H1 (cell line): ENCODE results near the gene CYP46A1. TPM values are rescaled to one million over a fixed set of nuclear protein-coding genes. Genes with fewer than 3 reads are reported as not detected.

Source experiments
- CTCF ChIA-PET: fragments of 300-600 bp; sonication (Branson Sonifier 250); formaldehyde crosslinking; loops from one replicate; lab custom pipeline; 2021; ENCODE audit not compliant: partially characterized antibody; lab: Charles Lee
- POLR2A ChIA-PET: fragments of 300-600 bp; sonication (Branson Sonifier 250); formaldehyde crosslinking; loops from one replicate; lab custom pipeline; 2021; ENCODE audit warnings: inconsistent platforms; ENCODE audit not compliant: partially characterized antibody; lab: Charles Lee
- DNase-seq, 2 experiments: peaks; one replicate each; pipeline versions ENCODE4 v3.0.0 to v3.0.0-alpha.2; 2010 to 2022; ENCODE audit warnings: low spot score in 2 of 2, low read depth in 1 of 2, mixed read lengths in 1 of 2
- FAIRE-seq: peaks from 2 replicates; lab custom pipeline; 2011; peaks lifted over from hg19 to GRCh38; lab: Jason Lieb, UNC
- H2AFZ ChIP-seq: 2 replicates; pipeline ENCODE4 v1.8.1; 2012; ENCODE audit warnings: low read length, inconsistent platforms
- H2AK5ac ChIP-seq: 2 replicates; pipeline ENCODE4 v1.6.1; 2013; ENCODE audit warnings: low read depth, low read length
- H2BK120ac ChIP-seq: replicated peaks from 2 replicates; pipeline ENCODE3; 2013; ENCODE audit warnings: low read depth, low read length, inconsistent platforms
- H2BK12ac ChIP-seq: 2 replicates; pipeline ENCODE4 v1.6.1; 2013; ENCODE audit warnings: low read depth, low read length
- H2BK15ac ChIP-seq: 2 replicates; pipeline ENCODE4 v1.6.1; 2013; ENCODE audit warnings: low read length
- H2BK20ac ChIP-seq: 2 replicates; pipeline ENCODE4 v1.6.1; 2013; ENCODE audit warnings: low read length
- H2BK5ac ChIP-seq: 2 replicates; pipeline ENCODE4 v1.6.1; 2013; ENCODE audit warnings: low read depth, low read length
- H3K14ac ChIP-seq: 2 replicates; pipeline ENCODE4 v1.6.1; 2013; ENCODE audit warnings: inconsistent platforms; ENCODE audit not compliant: insufficient read length
- H3K18ac ChIP-seq: 2 replicates; pipeline ENCODE4 v1.6.1; 2013; ENCODE audit warnings: low read length; ENCODE audit errors: extremely low read depth
- H3K23ac ChIP-seq: 2 replicates; pipeline ENCODE4 v1.6.1; 2013; ENCODE audit warnings: inconsistent platforms; ENCODE audit not compliant: insufficient read length
- H3K23me2 ChIP-seq: 2 replicates; pipeline ENCODE4 v1.6.1; 2013; ENCODE audit warnings: low read depth, low read length
- H3K27ac ChIP-seq: 2 replicates; pipeline ENCODE4 v1.6.1; 2011; ENCODE audit warnings: low read depth, low read length, inconsistent platforms
- H3K27me3 ChIP-seq, 4 experiments: replicated peaks in 1 of 4; 1 replicate in 1 of 4; 2 replicates in 3 of 4; pipeline versions ENCODE4 v1.6.1 to v1.8.1; 2011 to 2013; ENCODE audit warnings: low read length in 3 of 4, mild to moderate bottlenecking in 3 of 4, inconsistent platforms in 2 of 4, mixed read lengths in 2 of 4, moderate library complexity in 1 of 4; ENCODE audit not compliant: control insufficient read depth in 3 of 4, insufficient read depth in 3 of 4; ENCODE audit errors: extremely low read depth in 1 of 4
- H3K36me3 ChIP-seq, 4 experiments: 2 replicates each; pipeline versions ENCODE4 v1.6.1 to v1.8.1; 2011 to 2013; ENCODE audit warnings: mild to moderate bottlenecking in 4 of 4, low read length in 3 of 4, moderate library complexity in 2 of 4, control low read depth in 1 of 4, inconsistent platforms in 1 of 4; ENCODE audit not compliant: insufficient read depth in 4 of 4, control insufficient read depth in 2 of 4
- H3K4ac ChIP-seq: replicated peaks from 2 replicates; pipeline ENCODE3; 2013; ENCODE audit warnings: low read length, low read depth, mixed read lengths, inconsistent platforms; ENCODE audit not compliant: insufficient read length
- H3K4me1 ChIP-seq, 4 experiments: replicated peaks in 1 of 4; 1 replicate in 1 of 4; 2 replicates in 3 of 4; pipeline versions ENCODE4 v1.6.1 to v1.8.1; 2011 to 2013; ENCODE audit warnings: low read length in 3 of 4, inconsistent platforms in 2 of 4, mixed read lengths in 1 of 4; ENCODE audit not compliant: insufficient read depth in 4 of 4, control insufficient read depth in 3 of 4
- H3K4me2 ChIP-seq, 2 experiments: 2 replicates each; pipeline versions ENCODE4 v1.6.1 to v1.8.1; 2011 to 2013; ENCODE audit warnings: low read depth in 2 of 2, low read length in 2 of 2, control low read depth in 1 of 2, inconsistent platforms in 1 of 2, mild to moderate bottlenecking in 1 of 2; ENCODE audit not compliant: insufficient read depth in 1 of 2
- H3K4me3 ChIP-seq, 4 experiments: fragments of 200-600, 300-600 bp in 1 of 4; sonication (generic), shearing (Covaris generic), sonication (Bioruptor Twin) in 1 of 4; 2 replicates each; pipeline versions ENCODE4 v1.5.1 to v1.8.1; 2011 to 2016; ENCODE audit warnings: low read length in 4 of 4, low read depth in 3 of 4, control low read depth in 2 of 4, inconsistent platforms in 2 of 4, mild to moderate bottlenecking in 2 of 4, mixed read lengths in 1 of 4, moderate library complexity in 1 of 4; ENCODE audit not compliant: insufficient read depth in 2 of 4; ENCODE audit errors: extremely low read depth in 1 of 4
- H3K56ac ChIP-seq: replicated peaks from 2 replicates; pipeline ENCODE3; 2013; ENCODE audit warnings: low read depth, mild to moderate bottlenecking, mixed read lengths, low read length, inconsistent platforms; ENCODE audit not compliant: insufficient read length
- H3K79me1 ChIP-seq: 2 replicates; pipeline ENCODE4 v1.6.1; 2013; ENCODE audit warnings: low read depth, low read length, control low read depth
- H3K79me2 ChIP-seq, 2 experiments: 2 replicates each; pipeline versions ENCODE4 v1.6.1 to v1.8.1; 2012 to 2013; ENCODE audit warnings: low read length in 2 of 2, mild to moderate bottlenecking in 2 of 2, inconsistent platforms in 1 of 2; ENCODE audit not compliant: insufficient read depth in 2 of 2, control insufficient read depth in 1 of 2
- H3K9ac ChIP-seq, 4 experiments: replicated peaks in 1 of 4; 1 replicate in 1 of 4; 2 replicates in 3 of 4; pipeline versions ENCODE4 v1.6.1 to v1.8.1; 2011 to 2013; ENCODE audit warnings: low read depth in 3 of 4, low read length in 3 of 4, control low read depth in 2 of 4, mild to moderate bottlenecking in 2 of 4, moderate library complexity in 2 of 4, inconsistent platforms in 1 of 4; ENCODE audit errors: extremely low read depth in 1 of 4
- H3K9me3 ChIP-seq, 2 experiments: 2 replicates each; pipeline versions ENCODE4 v1.6.1 to v1.8.1; 2012 to 2013; ENCODE audit warnings: mild to moderate bottlenecking in 2 of 2, moderate library complexity in 2 of 2, control low read depth in 1 of 2, inconsistent platforms in 1 of 2, low read depth in 1 of 2, low read length in 1 of 2, mixed read lengths in 1 of 2; ENCODE audit not compliant: insufficient read depth in 2 of 2
- H4K20me1 ChIP-seq, 2 experiments: replicated peaks in 1 of 2; 2 replicates each; pipeline versions ENCODE3 to v1.8.1; 2011 to 2013; ENCODE audit warnings: inconsistent platforms in 2 of 2, low read length in 2 of 2, mild to moderate bottlenecking in 1 of 2; ENCODE audit not compliant: insufficient read depth in 2 of 2, control insufficient read depth in 1 of 2
- H4K5ac ChIP-seq: 2 replicates; pipeline ENCODE4 v1.6.1; 2013; ENCODE audit warnings: low read length, low read depth, mixed read lengths, inconsistent platforms; ENCODE audit not compliant: insufficient read length
- H4K8ac ChIP-seq: 2 replicates; pipeline ENCODE4 v1.8.0; 2013; ENCODE audit warnings: mild to moderate bottlenecking, moderate library complexity, low read length, inconsistent platforms; ENCODE audit not compliant: insufficient read depth; ENCODE audit errors: extremely low read depth
- H4K91ac ChIP-seq: replicated peaks from 2 replicates; pipeline ENCODE3; 2013; ENCODE audit warnings: low read length, mixed read lengths, inconsistent platforms; ENCODE audit not compliant: insufficient read length
- CBX5 ChIP-seq: fragments of 300-800, 300-1000 bp; sonication (generic); IDR thresholded peaks from 2 replicates; pipeline ENCODE4 v1.7.1; 2016; ENCODE audit warnings: antibody characterized with exemption, low read length, low read depth
- CHD2 ChIP-seq: IDR thresholded peaks from 2 replicates; pipeline ENCODE4 v1.6.1; 2012; ENCODE audit warnings: low read length, improper control_type of control experiment
- EGR1 ChIP-seq: IDR thresholded peaks from 2 replicates; pipeline ENCODE4 v1.6.1; 2011; ENCODE audit warnings: low read depth, low read length, borderline replicate concordance
- GTF2F1 ChIP-seq: IDR thresholded peaks from 2 replicates; pipeline ENCODE4 v1.6.1; 2012; ENCODE audit warnings: low read depth, low read length, improper control_type of control experiment, borderline replicate concordance
- POLR2A ChIP-seq, 2 experiments: IDR thresholded peaks; 1 replicate in 1 of 2; 2 replicates in 1 of 2; pipeline ENCODE4 v1.6.1; 2011; ENCODE audit warnings: low read depth in 2 of 2, low read length in 2 of 2, mild to moderate bottlenecking in 2 of 2; ENCODE audit errors: control extremely low read depth in 1 of 2
- RNF2 ChIP-seq: fragments of 200-900, 300-1000 bp; sonication (generic); IDR thresholded peaks from 2 replicates; pipeline ENCODE4 v1.7.1; 2016; ENCODE audit warnings: borderline replicate concordance, low read depth, mild to moderate bottlenecking, antibody characterized with exemption, low read length; ENCODE audit not compliant: poor library complexity, severe bottlenecking; ENCODE audit errors: missing control alignments
- SAP30 ChIP-seq: fragments of 300-600 bp; sonication (generic); IDR thresholded peaks from 2 replicates; pipeline ENCODE4 v1.7.1; 2012; ENCODE audit warnings: low read length, moderate library complexity, mild to moderate bottlenecking, inconsistent platforms; ENCODE audit not compliant: insufficient read depth, insufficient replicate concordance
- WGBS, 2 experiments: shearing (Covaris generic) in 1 of 2; methylation state at CpG; one replicate each; pipeline versions ENCODE4 v1.1.6 to v1.1.7; 2013 to 2015; ENCODE audit warnings: low lambda C conversion rate in 2 of 2, mixed read lengths in 2 of 2, inconsistent platforms in 1 of 2, low coverage in 1 of 2, missing lambda C conversion rate in 1 of 2; ENCODE audit not compliant: insufficient replicate concordance in 2 of 2, insufficient coverage in 1 of 2, insufficient read length in 1 of 2; ENCODE audit errors: extremely low coverage in 1 of 2, missing lambda C conversion rate in 1 of 2; 5-methylcytosine and 5-hydroxymethylcytosine counted together
- polyA plus RNA-seq, 7 experiments: library from polyadenylated mRNA; depleted of rRNA in 3 of 7; stranded (reverse) in 5 of 7; unstranded in 2 of 7; fragments of >200 nt in 5 of 7; fragments of 200-250 nt in 2 of 7; gene quantifications; 1 replicate in 5 of 7; 2 replicates in 1 of 7; 4 replicates in 1 of 7; pipeline versions ENCODE4 v1.2.1 to v1.2.3, GENCODE V29; 2011 to 2013; ENCODE audit warnings: missing spikeins in 2 of 7, mixed read lengths in 2 of 7
- total RNA-seq: library from RNA; stranded (reverse); fragmentation: NEBNext Ultra II Directional; extraction: Animal tissue kit (Norgen Biotek cat#: 25700); gene quantifications from 2 replicates; pipeline ENCODE4 v1.2.1, GENCODE V29; 2021

Gene CYP46A1
- total and polyA plus RNA-seq, 2 of the 8 experiments (the other 6 are each of a cell fraction or from before 2014, with no cell fraction given) = 0.41 to 1.3 TPM

- no peak overlapping the region for H4K5ac ChIP-seq
- H3K23me2 ChIP-seq = no peaks in the 10 kb centered on the region
- FAIRE-seq (no peak), DNase-seq (no peak)
- H3K79me2 ChIP-seq = no peaks in the 10 kb centered on the region
- no peak overlapping the region for H4K91ac ChIP-seq
- no peak overlapping the region for H3K4ac ChIP-seq
- ChIA-PET CTCF (interaction anchor here (0.6 to 5.1 kb wide), 2 partner anchors 25 to 361 kb away, joined by 4 to 36 read pairs; no protein-coding TSS in a partner anchor), POLR2A (no interaction called here)
- TF ChIP-seq RNF2 (no peak), POLR2A (IDR thresholded peaks at IDR 0.05; ENCODE audit: control extremely low read depth in 1 of 2, low read depth in 2 of 2, low read length in 2 of 2) (no peak), EGR1 (no peak), CHD2 (no peak), CBX5 (no peak), GTF2F1 (no peak), SAP30 (no peak)
- no peak overlapping the region for H3K23ac ChIP-seq
- no peak overlapping the region for H2BK20ac ChIP-seq
- H2BK15ac ChIP-seq = no peak overlapping the region
- no peak overlapping the region for H3K18ac ChIP-seq
- H3K9ac ChIP-seq = no peak overlapping the region
- no peak overlapping the region for H3K27ac ChIP-seq
- H4K20me1 ChIP-seq = no peaks in the 10 kb centered on the region
- no peak overlapping the region for H3K56ac ChIP-seq
- H3K9me3 ChIP-seq = no peaks in the 10 kb centered on the region; a peak in 1 of 4 replicates
- no peak overlapping the region for H2AFZ ChIP-seq
- H3K79me1 ChIP-seq = no peaks in the 10 kb centered on the region
- H4K8ac ChIP-seq = no peak overlapping the region
- no peak overlapping the region for H3K14ac ChIP-seq
- no peaks in the 10 kb centered on the region for H3K36me3 ChIP-seq
- no peak overlapping the region for H2BK120ac ChIP-seq
- H3K27me3 ChIP-seq = no peaks in the 10 kb centered on the region
- H3K4me1 ChIP-seq = peaks cover 0 to 2% (median 0%) of the 10 kb centered on the region in 4 experiments; a peak in 3 of 7 replicates
- no peak overlapping the region for H2BK12ac ChIP-seq
- 89% methylated on average over 3 of the region's 3 CpGs; no CpG with 5 or more reads in 1 of the 2 experiments for WGBS, 2 experiments
- no peak overlapping the region for H2BK5ac ChIP-seq
- no peak overlapping the region for H3K4me3 ChIP-seq
- H2AK5ac ChIP-seq = no peak overlapping the region
- H3K4me2 ChIP-seq = no peak overlapping the region
These were observed 29.9 kb downstream of the CYP46A1 start for GRCh38 chr14:99713972-99714371.
